HG03432 (cell line): ENCODE results near the gene VSTM5.

Experiments
- ATAC-seq: cut with Tn5 transposase; IDR thresholded peaks from one replicate; pipeline ENCODE4 v1.9.1; 2021; ENCODE audit warnings: mild to moderate bottlenecking, moderate library complexity; ENCODE audit not compliant: unreplicated experiment

Gene VSTM5

DNA sequence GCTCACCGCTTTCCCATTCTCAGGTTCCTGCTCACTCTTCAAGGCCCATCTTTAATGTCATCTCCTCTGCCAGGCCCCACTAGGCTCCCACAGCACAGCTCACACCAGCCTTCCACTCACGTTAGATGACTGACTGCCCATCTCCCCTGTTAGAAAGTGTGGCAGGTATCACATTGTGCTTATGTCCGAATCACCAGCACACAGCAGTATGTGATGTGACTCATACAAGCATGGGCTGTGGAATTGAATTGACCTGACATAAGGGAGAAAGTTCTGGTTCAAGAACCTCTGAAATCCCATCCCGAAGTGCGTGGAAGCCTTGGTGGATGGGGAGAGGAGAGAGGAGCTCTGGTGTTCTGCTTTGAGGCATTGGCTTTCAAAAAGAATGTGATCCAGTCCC is 6.5 kb downstream of the VSTM5 start:
- no peak for ATAC-seq

DNA sequence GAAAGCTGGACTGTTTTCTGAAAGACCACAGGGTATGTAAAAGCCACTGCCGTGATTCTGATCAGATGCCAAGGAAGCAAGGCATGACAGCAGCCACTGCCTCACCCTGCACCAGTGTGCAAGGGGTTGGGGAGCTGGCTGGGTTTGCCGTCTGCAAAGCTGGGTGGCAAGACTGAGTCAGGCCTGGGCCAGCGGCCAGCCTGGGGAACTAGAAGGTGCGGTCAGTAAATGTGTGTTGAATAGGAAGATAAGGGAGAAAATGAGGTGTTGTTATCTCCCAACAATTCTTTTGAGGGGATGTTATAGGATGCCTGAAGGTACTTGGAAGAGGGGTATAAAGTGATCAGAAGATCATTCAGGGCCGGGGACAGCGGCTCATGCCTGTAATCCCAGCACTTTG is 8.0 kb downstream of the VSTM5 start:
- ATAC-seq = no peak

DNA sequence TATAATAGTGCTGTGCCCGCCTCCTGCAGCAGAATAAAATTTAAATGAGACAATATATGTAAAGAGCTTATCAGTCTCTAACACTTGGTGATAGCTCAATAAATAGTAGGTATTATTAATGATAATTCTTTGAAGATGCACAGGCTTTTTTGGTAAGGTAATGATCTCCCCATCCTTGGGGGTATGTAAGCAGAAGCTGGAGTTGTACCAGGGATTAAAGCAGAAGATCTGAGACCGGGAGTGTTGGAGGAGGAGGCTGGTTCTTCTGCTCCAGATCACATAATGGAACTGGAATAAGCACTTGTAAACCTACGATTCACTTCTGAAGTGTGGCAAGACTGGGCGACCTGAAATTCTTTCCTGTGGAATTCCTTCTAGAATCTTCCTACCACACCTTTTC is 8.4 kb downstream of the VSTM5 start:
- no peak for ATAC-seq

DNA sequence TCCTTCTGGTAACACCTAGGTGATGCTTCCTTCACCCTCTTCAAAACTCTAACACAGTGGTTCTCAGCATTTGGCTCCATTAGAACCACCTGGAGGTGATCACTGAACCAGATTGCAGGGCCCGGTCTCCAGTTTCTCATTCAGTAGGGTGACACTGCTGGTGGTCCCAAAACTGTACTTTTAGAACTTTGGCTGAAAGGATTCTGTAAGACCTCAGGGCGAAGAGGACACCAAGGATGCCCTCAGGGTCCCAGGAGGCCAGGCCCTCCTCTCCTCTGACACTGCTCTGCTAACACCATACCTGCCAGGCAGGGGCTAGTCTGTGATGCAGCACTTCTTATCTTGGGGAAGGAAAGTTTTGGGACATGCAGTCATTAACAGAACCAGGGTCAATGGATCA is 9.0 kb downstream of the VSTM5 start:
- ATAC-seq = no peak

DNA sequence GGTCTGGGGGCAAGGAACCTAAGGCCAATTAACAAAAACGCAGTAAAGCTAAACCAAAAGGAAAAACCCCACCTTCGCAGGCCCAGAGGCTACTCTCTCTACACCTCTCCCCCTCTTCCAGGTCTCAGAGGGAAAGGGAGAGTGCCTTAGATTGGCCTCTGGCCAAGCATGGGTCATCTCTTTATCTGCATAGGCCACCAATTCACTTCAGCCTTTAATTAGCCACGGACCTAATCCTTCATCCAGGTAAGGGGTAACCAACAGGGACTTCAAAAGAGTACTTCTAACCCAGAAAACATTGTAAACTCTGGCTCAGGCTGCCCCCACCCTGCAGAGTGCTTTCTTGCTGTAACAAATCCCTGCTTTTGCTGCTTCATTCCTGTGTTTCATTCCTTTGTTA is 9.4 kb downstream of the VSTM5 start:
- no peak for ATAC-seq

DNA sequence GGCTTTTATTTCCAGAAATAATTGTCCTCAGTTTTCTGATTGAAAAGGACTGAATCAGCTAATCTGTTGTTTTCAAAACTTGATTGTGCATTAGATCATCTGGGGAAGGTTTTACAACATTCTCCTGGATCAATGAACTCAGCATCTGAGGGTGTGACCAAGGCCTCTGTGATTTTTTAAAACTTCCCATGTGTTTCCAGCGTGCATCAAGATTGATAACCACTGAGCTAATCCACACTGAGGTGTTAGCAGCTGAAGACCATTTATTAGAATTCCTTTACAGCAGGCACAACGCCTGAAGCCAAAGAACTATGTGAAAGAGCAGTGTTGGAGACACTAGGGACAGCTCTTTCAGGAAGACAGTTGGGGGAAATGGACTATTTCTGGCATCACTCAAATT is 10.2 kb downstream of the VSTM5 start:
- no peak for ATAC-seq

DNA sequence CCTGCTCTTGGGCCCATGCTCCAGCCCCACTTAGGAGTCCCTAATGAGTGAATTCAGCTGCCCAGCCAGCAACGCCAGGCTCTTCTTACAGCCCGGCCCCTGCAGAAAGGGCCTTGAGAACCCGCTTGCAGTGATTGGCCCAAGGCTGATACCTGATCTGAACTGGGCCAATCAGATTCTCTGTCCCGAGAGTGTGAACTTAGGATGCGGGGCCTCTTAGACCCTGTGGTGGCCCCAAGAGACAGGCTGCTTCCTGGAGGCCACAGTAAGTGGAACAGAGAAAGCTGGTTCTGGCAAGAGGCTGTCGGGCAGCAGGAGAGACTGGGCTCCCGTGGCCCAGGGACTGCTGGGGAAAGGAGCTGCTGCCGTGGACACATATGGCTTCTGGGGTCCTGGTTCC is 11.5 kb downstream of the VSTM5 start:
- ATAC-seq = no peak

DNA sequence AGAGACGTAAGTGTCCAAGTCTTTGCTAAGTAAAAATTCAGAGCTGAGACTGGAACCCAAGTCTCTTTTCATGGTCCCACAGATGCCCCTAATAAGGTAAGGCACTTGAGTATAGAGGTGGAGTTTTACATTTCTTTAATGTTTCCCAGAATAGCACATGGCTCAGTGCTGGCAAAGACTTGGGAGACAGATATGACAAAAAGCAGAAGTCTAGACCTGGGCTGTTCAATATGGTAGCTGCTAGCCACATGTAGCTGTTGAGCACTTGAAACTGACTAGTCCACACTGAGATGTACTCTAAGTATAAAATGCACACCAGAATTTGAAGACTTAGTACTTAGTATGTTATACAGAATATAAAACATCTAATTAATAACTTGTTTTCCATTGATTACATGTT is 17.6 kb downstream of the VSTM5 start:
- ATAC-seq = no peak

DNA sequence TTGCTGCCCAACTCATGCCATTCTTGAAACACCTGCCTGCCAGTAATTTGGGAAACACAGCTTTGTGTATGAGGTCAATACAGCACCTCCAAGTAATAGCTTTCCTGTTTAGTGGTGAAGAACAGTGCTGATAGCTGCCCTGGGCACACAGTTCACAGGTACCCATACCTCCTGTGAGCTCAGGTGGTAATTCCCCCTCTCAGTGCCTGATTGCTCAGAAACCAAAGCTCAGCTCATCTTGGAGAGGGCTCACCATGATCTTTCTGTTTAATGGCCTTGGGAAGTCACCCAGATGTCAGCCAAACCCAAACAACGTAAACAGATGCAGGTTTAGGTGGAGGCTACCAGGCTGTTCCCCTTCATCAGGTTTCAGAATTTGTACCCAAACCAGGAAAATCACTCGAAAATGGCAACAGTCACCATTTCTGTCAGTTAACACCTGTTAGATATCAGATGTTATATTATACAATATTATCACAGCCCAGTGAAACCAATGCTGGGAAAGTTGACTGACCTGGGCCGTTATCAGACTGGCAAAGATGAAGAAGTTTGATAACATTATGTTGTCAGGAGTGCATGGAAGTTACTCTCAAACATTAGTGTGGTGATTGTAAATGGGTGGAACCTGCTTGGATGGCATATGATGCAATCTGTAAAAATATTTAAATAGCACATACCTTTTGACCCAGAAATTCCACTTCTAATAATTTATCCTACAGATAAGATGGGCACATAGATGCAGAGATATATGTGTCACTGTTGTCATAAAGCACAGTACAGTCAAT is 18.9 kb downstream of the VSTM5 start:
- ATAC-seq = no peak

DNA sequence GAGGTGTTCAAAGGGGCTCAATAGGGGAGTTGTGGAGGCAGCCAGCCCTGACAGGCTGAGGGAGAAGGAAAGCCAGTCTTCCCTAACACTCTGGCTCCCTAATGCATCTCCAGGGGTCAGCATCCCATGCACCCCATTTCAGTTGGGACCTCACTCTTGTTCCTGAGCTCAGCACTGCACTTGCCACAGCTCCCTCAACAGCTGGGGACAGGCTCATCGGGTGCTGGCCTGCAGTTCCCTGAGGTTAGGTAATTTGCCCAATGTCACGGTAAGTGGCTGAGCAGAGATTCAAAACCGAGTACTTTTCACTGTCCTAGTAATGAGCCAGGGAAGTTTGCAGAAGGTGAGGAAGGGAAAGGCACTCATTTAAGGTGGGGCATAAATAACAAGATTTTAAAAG is 20.8 kb downstream of the VSTM5 start:
- ATAC-seq = no peak

DNA sequence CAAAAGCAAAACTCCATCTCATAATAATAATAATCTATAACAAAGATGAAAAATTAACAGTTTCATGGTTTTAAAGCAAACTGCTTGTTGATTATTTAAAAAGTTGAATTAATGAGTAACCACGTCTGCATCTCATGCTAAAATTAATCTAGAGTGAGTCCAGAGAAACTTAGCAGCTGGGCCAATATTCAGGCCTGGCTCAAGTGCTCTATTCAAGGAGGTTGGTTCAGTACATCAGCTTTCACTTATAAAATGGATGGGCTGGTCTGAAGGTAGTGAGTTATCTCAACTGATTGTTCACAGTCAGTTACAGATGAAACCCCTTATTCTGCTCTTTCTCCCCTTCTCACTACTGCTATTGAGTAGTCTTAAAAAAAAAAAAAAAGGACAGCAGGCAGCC is 23.1 kb downstream of the VSTM5 start:
- ATAC-seq = no peak

DNA sequence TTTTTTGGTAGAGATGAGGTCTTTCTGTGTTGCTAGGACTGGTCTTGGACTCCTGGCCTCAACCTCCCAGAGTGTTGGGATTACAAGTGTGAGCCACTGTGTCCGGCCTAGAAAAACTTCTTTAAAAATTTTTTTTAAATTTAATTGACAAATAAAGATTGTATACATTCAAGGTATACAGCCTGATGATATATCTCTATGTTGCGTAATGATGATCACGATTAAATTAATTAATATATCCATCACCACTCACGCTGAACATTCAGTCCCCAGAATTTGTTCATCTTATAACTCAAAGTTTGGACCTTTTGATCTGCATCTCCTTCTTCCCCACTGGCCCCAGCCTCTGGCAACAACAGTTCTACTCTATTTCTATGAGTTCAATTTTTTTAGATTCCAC is 27.2 kb downstream of the VSTM5 start:
- ATAC-seq = no peak

DNA sequence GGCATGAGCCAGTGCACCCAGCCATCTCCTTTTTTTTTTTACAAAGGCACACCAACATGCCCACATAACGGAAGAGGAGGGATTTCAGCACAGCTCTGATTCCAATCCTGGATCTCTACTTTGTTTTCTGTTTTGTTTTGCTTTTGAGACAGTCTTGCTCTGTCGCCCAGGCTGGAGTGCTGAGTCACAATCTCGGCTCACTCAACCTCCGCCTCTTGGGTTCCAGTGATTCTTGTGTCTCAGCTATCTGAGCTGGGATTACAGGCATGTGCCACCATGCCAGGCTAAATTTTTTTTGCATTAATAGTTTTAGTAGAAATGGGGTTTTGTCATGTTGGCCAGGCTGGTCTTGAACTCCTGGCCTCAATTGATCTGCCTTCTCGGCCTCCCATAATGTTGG is 28.1 kb downstream of the VSTM5 start:
- no peak for ATAC-seq

DNA sequence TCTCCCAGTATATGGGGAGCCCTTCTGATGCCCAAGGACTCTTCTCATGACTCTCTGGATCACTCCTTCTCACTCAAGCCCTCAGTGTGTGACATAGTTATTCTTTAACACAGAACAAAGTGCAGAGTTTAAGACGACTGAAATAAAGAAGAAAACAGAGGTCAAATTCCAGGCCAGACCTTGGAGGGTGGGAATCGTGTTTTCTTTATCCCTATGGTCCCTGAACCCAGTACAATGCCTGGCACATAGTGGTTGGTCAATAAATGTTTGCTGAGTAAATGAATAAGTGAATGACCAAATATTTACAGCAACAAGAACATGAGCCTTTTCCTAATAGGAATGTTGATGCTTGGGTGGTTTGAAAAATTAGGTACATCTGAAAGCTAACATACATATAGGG is 28.8 kb downstream of the VSTM5 start:
- no peak for ATAC-seq

DNA sequence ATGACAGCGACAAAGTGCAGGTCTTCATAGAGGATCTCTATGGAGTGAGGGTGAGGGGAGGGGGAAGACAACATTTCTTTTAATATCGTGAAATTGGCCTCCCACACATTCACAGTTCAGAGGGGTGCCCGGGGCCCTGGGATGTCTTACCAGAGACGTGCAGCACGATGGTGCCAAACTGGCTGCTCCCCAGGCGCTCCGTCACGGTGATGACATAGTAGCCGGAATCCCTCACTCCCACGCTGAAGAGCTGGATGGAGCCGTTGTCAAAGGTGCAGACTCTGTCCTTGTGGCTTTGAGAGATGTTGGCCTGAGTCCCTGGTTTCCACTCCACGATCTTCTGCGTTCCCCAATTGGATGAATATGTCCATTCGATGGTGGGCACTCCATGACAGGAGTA is 29.6 kb downstream of the VSTM5 start:
- ATAC-seq = no peak

DNA sequence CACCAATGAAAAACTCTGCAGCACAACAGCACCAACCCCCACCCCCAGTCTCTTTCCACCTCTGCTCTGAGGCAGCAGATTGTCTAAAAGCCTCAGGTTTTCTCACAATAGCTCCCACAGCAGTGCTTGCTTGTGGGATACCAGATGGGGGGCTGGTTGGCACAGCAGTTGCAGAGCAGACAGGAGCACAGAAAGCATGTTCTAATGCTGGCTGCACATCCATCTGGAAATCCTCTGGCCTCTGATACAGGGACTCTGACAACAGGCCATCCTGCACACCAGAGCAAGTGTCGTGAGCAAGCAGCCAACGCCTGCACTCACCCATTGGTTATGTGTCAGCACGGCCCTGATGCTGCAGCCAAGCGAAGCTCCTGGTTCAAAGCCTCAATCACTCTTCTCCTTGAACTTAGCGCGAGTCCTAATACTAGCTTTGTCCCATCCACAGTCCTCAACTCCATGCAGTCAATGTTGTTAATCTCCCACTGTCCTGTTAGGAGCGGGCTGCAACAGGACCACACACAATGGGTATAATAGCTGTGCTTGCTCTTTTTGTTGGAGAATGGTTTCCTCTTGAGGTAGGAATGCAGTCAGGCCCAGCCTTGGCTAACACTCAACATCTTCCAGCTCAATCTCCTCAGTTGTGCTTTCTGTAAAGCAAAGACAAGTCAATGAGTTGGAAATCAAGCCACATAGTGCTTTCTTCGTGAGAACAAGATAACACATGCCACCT is 30.3 kb downstream of the VSTM5 start:
- no peak for ATAC-seq

DNA sequence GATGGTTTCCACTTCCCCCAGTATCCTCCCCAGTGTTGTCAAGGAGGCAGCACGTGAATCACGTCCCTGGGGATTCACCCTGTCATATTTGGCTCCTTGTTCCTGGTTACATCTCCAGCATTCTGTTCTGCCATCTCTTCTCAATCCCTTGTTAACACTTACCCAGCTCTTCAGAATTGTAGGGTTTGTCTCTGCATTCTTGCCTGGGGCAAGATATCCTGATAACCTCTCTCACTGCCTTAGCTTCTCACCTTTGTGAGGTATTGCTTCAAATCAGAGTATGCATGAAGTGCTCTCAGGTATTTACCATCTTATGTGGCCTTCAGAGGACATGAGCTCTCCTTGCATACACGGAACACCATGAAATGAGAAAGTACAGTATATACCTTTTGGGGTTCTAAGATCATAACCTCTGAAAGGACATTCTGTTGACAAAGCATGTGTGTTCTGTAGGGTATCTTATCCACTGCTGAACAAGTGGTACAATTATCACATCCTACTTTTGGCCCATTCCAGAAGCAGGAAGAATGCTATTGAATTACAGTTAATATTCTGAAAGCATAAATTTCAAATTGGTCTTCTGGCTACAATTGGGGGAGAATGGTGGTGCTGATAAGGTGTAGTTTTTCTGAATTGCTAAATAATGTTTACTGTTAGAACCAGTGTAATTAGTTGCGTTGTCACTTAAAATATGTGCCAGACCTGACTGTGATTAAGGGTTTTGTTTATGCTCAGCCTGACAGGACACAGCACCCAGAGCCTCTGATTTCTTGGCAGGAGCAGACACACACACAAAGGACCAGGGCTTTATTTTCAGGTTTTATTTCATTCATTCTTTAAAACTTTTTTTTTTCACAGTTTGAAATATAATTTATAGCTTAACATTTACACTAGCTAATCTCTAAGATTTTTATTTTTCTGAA is 32.7 kb downstream of the VSTM5 start:
- ATAC-seq = no peak

DNA sequence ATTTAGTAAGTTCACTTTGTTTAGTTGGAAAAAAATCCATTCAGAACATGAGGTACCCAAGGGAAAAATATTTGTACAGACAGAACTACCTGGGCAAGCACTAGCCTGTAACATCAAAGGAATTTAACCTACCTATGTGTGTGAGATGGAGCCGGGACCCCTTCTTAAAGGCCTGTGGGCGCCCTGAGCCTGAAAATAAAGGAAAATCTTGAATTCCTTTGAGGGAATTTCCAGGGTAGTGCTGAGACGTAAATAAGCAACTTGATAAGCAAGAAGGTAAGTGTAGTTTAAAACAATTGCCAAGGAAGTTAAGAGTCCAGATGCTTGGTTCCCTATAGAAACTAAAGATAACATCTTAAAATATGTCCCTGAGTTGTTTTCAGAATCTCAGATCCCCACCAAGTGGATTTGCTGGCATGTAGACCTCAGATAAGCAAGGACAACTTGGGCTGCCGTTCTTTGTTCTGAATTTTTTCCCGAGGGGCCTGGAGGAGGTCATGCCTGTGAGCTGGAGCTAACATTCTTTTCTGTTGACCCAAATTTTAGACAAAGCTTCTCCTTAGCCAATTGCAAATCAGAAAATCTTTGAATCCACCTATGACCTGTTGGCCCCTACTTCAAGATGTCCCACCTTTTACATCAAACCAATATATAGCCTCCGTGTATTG is 35.3 kb downstream of the VSTM5 start:
- ATAC-seq = no peak

DNA sequence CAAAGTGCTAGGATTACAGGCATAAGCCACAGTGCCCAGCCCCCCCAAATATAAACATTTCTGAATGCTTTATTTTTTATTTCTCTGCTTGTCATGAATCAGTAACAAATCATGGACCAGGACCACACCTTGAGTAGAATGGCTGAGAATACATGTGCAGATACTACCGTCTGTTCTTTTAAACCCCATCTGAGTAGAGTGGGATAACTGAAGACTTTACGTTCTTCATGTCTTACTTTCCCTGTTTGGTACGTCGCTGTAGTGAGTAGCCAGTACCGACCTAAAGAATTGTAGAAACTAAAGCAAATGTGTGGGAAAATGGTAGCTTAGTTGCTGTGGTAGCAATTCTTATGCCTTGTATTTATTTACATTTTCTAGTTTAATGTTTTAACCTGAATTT is 36.4 kb downstream of the VSTM5 start:
- ATAC-seq = no peak

DNA sequence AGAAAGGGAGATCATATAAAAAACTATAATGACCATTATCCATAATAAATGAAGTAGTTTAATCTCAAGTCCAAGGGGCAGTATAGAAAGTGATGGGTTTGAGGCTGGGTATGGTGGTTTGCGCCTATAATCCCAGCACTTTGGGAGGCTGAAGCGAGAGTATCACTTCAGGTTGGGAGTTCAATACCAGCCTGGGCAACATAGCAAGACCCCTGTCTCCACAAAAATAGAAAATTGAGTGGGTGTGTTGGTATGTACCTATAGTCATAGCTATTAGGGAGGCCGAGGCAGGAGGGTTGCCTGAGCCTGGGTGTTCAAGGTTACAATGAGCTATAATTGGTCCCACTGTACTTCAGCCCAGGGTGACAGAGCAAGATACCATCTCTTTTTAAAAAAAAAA is 42.4 kb downstream of the VSTM5 start:
- ATAC-seq = no peak

DNA sequence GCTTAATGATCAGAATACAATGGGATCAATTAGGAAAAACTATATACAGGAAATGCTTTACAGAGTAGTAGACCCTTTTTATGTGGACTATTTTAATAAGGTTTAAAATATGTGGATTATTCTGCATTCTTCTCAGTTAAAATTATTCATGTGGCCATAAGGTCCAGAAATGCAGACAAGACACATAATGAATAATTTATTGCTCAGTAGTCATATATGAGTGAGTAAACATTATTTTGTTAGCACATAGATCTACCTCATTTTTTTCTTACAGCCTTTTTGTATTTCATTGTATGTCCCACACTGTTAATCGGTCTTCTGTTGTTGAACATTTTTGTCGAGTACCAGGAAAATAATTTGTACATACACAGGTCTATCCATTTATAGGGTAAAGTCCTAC is 45.5 kb downstream of the VSTM5 start:
- ATAC-seq = no peak
